HL-60/S4 treated with retinoic acid at 250 ng/mL for 4 days and 3 days (cell line): Measurements from ENCODE around the gene SYNJ1.
"Not testable (repeated sequence)": the region's sequence is repeated elsewhere in the genome, so short reads cannot be mapped to it uniquely, and the experiment has no call there.

Experiments
- in situ Hi-C: fragments of 300-500 bp; cut with MboI; formaldehyde crosslinking; loops from 2 replicates; pipeline ENCODE4 v1.7.0; 2022; ENCODE audit warnings: low sequenced_read_pairs

The SYNJ1 gene, protein sequence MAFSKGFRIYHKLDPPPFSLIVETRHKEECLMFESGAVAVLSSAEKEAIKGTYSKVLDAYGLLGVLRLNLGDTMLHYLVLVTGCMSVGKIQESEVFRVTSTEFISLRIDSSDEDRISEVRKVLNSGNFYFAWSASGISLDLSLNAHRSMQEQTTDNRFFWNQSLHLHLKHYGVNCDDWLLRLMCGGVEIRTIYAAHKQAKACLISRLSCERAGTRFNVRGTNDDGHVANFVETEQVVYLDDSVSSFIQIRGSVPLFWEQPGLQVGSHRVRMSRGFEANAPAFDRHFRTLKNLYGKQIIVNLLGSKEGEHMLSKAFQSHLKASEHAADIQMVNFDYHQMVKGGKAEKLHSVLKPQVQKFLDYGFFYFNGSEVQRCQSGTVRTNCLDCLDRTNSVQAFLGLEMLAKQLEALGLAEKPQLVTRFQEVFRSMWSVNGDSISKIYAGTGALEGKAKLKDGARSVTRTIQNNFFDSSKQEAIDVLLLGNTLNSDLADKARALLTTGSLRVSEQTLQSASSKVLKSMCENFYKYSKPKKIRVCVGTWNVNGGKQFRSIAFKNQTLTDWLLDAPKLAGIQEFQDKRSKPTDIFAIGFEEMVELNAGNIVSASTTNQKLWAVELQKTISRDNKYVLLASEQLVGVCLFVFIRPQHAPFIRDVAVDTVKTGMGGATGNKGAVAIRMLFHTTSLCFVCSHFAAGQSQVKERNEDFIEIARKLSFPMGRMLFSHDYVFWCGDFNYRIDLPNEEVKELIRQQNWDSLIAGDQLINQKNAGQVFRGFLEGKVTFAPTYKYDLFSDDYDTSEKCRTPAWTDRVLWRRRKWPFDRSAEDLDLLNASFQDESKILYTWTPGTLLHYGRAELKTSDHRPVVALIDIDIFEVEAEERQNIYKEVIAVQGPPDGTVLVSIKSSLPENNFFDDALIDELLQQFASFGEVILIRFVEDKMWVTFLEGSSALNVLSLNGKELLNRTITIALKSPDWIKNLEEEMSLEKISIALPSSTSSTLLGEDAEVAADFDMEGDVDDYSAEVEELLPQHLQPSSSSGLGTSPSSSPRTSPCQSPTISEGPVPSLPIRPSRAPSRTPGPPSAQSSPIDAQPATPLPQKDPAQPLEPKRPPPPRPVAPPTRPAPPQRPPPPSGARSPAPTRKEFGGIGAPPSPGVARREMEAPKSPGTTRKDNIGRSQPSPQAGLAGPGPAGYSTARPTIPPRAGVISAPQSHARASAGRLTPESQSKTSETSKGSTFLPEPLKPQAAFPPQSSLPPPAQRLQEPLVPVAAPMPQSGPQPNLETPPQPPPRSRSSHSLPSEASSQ (N-terminal part only)

DNA sequence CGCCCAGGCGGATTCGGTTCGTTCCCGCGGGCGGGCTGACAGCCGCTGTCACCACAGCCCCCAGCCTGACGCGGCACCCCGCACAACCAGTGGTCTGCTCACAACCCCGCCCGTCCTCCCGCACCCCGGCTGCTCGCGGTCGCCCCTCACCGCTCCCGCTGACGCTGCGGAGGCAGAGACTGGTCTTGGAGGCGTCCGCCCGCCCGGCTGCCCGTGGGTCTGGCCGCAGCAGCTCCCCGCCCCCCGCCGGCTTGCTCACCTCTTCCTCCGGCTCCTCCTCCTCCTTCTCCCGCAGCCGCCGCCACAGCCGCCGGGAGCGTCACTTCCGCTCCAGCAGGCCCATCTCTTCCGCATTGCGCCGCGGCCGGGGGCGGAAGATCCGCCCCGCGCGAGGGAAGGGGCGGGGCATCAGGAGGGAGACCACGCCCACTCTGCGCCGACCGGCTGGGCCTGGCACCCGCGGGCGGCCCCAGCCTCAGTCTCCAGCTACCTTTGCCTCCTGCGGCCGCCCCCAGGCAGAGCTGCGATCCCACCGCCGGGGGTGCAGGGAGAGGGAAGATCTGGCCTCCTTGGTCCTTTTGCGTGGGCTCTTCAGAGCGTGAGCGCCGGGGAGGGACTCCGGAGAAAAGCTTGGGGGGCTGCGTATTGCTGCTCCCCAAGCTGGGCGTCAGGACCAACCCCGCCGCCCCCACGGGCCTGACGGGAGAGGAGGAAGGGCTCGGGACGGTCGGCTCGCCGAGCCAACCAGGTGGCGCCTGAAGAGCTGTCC lies at the start of gene SYNJ1:
TSS of gene SYNJ1 (minus strand) at position 327 of the 769 bp plus-strand sequence. CDS start 1,118 bp downstream, outside the sequence.
- in situ Hi-C loops = no loop called here

DNA sequence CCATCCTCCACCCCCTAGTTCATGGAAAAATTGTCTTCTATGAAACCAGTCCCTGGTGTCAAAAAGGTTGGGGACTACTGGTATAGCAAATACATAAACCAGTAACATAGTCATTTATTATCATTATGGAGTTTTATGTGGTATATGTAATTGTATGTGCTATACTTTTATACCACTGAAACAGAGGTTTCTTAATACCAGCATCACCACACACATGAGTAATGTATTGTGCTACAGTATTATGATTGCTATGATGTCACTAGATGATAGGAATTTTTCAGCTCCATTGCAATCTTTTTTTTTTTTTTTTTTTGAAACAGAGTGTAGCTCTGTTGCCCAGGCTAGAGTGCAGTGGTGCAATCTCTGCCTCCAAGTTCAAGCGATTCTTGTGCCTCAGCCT lies 49.5 kb upstream of the SYNJ1 start:
- in situ Hi-C loops = no loop called here

DNA sequence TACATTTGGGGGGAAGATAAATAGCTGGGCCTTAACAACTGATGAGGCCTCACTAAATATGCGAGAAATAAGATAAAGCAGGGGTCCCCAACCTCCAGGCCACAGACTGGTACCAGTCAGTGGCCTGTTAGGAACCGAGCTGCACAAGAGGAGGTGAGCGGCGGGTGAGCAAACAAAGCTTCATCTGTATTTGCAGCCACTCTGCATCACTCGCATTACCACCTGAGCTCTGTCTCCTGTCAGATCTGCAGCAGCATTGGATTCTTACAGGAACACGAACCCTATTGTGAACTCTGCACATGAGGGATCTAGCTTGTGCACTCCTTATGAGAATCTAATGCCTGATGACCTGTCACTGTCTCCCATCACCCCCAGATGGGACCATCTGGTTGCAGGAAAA lies 48.9 kb upstream of the SYNJ1 start:
- in situ Hi-C loops = no loop called here

DNA sequence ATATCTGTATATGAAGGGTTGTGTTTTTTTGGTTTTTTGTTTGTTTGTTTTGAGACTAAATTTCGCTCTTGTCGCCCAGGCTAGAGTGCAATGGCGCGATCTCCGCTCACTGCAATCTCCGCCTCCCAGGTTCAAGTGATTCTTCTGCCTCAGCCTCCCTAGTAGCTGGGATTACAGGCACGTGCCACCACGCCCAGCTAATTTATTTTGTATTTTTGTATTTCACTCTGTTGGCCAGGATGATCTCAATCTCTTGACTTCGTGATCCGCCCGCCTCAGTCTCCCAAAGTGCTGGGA lies 45.2 kb upstream of the SYNJ1 start:
- in situ Hi-C loops = not testable (repeated sequence)

DNA sequence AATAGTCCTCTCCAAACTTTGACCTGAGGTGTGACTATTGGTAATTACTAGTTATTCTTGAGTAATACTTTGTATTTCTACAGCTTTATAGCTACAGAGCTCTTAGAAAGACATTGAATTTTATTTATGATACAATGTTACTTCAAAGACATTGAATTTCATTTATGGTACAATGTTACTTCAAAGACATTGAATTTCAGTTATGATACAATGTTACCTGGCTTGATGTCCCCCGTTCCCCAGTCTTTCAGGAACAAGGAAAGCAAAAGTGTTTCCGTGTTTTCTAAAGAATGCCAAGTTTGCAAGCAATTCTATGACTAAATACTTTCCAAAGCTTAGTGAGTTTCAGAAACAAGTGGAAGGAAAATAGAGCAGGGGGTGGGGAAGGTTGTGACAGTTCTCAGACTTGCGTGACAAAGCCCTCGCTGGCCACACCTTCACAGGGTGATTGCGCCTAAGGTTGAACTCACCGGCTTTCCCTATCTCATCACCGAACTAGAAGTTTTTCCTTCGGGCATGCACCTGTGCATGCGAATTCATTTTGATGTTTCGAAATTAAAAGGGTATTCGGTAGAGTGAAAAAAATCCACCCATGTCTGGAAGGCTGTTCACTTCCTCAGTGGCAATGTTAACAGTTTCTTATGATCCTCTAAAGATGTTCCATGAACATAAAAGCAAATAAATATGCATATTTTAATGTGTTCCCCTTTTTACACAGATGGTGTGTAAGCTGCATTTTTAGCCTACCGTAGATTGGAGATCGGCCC lies 44.7 kb upstream of the SYNJ1 start:
- in situ Hi-C loops = no loop called here

DNA sequence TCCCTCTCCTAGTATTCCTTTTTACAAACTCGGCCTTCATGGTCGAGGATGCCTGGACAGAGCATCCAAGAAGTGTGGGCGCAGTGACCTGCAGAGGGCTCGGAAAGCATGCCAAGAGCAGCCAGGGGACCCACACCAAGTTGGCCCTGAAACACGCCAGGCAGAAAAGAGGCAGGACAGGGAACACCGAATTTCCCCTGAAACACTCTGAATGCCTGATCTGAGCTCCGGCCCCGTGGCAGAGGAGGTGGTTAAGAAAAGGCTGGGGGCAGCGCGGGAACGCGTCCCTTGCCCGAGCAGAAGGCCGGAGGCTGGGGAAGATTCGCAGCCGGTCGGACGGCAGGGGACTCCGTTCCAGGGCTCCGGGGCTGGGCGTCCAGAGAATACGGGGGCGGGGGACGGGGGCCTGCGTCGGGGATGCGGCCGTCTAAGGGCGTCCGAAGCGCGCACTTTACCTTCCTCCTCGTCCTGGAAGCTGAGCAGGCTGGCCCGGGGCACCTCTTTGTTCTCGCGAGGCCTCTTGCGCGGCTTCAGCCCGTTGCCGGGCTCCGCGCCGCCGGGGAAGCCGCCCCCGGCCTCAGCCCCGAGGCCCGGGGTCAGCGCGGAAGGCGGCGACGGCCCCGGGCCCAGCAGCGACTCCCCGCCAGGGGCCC lies 43.2 kb upstream of the SYNJ1 start:
- in situ Hi-C loops = no loop called here

DNA sequence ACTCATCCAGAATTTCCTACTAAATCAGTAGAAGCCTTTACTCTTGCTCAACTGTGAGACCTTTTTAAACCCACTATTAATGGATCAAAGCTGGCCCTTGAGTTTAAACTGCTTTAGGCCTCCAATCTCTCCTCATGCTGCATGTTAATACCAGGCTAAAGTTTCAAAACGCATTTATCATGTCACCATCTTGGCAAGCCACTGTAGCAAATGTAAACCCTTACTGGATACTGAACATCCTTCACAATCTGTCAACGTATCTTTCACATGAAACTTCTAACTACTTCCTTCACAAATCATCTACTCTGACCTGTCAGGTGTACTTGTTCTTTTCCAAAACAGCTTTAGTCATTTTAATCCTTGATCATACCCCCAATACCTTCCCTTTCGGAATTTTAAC lies 40.7 kb upstream of the SYNJ1 start:
- in situ Hi-C loops = no loop called here

DNA sequence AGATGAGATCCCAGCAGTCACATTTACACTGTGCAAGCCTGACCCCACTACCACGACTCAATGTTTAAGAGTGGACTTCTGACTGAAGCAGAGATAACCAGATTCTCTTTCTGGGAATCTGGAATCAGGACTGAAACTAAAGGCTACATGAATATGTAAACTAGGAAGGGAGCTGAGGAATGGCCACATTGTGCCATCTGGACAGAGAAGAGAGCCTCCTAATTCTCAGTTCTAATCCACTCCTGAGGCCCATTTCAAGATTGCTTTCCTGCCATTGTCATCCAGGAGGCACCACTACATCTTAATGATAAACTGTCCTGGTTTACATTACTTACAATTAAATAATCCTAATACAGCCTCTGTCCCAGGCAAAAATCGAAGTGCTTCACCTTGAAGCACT lies 37.2 kb upstream of the SYNJ1 start:
- in situ Hi-C loops = no loop called here

DNA sequence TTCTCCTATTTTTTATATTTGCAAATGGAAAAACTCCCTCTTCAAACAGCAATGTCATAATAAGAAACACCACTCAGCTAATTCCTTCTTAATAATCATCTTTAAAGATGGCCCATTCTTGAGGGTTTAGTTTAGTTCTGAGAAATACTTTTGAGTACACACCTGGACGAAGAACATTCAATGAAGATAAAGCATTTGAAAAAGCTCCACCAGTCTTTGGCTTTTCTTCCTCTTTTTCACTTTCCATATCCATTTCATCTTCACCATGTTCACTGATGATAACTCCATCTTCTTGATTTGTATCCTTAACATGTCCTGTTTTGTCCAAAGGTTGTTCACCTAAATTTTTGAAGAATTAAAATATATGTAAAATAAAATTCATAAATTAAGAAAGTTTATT lies 36.4 kb upstream of the SYNJ1 start:
- in situ Hi-C loops = no loop called here

DNA sequence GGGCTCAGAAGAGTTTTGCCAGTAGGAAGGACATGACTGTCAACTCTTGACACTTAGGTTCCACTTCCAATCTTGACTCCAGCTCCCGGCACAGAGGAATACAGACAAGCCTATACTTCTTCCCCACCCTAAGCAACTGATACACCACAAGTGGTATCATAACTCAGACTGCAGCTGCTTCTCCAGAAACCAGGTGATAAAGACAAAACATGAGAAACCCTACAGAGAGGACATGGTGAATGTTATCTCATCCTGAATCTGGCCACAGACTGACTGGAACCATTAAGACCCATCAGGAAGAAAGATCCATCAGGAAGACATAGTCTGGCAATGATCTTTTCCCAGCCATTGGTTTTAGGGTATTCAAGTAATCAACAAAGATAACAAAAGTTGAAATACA lies 30.0 kb upstream of the SYNJ1 start:
- in situ Hi-C loops = no loop called here

DNA sequence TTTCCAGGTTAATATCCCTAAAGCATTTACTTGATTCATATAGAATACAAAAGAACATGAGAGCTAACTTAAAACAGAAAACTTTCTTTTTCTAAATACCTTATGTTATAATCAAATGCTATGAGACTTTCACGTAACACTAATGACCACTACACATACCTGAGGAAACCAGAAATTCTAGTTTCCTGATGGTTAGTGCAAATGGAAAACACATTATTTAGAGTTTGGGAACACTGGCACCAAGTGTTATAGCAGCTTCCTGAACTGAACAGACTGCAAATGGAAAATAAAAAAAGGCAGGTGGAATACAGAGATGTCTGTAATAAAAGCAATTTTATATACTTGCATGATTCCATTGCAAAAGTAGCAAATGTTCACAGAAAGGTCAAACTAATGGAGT lies 28.3 kb upstream of the SYNJ1 start:
- in situ Hi-C loops = no loop called here

DNA sequence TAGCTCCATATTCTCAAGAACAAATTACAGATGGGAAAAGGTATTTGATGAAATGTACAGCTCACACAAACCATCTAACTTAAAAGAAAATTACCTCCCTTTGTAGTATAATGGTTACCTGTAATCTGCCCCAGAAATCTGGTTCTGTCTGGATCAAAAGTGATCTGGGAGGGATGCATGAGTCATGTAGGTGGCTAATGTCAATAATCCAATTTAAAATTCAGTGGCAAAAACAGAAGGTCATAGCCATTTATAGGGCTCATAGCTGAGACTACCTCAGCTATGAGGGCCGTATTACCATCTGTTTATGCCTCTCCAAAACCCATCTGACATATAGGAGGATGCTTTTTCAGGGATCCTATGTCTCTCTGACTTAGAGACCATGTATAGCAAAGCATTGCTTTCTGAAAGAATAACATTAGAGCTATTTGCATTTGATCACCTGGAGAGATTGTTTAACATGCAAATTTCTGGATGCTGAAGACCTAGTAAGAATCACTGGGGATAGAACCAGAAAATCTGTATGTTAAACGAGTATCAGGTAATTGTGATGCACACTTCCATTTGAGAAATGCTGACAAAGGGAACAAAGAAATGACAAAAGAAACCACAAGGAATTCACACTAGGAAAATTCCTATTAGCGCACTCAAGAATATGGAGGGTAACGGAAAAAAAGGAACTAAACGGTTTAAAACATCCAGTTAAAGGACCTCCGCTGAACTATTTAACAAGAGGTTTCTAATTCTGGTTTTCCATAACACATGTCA lies 26.2 kb upstream of the SYNJ1 start:
- in situ Hi-C loops = no loop called here

DNA sequence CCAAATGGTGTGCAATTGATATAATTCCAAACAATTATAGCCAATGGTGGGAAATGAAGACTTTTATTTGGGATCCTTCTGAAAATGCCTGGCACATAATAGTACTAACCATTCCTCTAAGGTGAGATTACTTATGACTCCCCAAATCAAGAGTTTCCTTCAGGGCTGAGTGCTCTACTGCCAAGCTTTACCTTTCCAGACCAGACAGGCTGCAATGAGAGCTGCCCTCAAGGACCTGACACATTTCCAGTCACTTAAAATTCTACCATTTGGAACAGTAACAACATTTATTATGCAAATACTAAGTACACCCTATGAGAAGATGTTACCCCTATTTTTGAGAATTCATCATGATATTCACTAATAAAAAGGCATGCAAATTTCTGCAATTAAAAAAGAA lies 22.6 kb upstream of the SYNJ1 start:
- in situ Hi-C loops = no loop called here

DNA sequence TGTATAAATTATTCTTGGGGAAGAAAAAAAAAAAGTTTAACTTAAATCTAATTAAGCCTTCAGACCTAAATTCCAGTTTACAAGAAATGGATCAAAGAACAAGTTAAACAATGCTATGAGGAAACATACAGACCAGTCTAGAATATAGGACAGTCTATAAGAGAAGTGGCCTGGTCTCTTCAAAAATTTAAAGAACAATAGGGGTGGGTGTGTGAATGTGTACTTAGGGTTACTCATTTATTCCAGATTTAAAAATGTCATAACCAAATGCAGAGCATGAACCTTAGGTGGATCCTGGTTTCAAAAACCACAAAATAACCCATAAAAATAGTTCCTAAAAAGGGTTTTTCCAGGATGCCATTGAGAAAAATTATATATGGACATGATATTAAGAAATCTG lies 21.8 kb upstream of the SYNJ1 start:
- in situ Hi-C loops = no loop called here

DNA sequence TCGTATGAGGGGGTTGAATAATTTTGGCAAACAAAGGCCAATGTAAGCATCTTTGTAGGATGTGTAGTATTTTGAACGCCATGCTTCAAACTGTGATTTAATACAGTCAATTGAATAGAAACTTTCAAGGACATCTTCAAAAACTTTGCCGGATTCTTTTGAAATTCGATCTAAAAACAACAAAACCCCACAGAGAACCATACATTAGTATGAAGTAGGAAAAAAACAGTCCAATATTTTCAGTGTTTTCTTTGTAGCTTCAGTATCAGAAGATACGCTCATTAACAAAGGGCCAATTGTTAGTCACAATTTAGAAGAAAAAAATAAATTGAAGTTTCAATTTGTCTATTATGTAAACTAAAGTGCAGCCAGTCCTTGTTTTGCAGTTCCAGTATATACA lies 20.7 kb upstream of the SYNJ1 start:
- in situ Hi-C loops = no loop called here

DNA sequence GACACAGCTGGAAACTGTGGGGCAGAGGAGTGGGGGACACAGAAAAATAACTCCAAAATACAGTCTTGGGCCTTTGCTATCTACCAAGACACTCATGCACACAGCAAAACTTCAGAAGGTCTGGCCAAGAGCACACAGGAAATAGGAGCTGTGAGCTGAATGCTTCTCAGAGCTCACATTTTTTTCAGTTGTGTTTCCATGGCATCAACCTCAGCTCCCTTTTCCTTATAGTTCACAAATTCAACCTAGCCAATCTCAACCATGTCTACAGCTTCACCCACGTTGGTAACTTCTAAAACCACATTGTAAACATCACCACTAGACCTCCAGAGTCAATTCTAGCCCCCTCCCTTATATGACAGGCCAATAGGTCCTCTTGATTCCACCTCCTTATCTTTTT lies 19.6 kb upstream of the SYNJ1 start:
- in situ Hi-C loops = no loop called here

DNA sequence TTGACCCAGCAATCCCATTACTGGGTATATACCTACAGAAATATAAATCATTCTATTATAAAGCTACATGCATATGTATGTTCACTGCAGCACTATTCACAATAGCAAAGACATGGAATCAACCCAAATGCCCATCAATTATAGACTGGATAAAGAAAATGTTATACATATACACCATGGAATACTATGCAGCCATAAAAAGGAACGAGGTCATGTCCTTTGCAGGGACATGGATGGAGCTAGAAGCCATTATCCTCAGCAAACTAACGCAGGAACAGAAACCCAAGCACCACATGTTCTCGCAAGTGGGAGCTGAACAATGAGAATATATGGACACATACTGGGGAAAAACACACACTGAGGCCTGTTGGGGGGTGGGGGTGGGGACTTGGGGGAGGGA lies 18.9 kb upstream of the SYNJ1 start:
- in situ Hi-C loops = not testable (repeated sequence)

DNA sequence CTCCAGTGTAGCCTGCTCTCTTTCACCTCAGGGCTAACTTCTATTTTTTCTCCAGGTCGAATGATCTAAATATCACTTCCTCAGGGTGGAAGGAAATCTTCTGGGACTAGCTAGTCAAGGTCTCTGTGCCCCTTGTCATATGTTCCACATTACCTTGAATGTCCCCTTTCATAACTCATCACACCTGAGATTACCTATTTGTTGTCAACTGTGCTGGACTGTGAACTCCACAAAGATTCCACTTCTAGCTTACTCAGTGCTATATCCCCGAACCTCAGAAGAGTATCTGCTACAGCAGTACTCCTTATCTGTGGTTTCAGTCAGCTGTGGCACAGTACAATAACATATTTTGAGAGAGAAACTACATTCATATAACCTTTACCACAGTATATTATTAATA lies 14.6 kb upstream of the SYNJ1 start:
- in situ Hi-C loops = no loop called here

DNA sequence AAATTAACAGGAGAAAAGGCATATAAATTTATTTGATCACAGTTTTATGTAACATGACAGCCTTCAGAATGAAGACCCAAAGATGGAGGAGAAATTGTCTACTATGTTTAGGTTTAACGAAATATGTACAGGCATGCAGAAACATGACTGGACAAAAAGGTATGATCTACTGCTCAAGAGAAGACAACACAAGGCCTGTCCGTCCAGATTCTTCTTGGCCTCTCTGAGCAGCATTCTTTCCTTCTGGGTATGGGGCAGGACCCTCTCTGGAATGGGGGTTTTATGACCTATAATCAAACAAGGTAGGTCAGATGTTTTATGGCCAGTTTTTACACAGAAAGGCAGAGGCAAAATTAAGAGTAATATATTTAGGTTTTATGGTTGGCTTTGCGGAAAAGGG lies 13.5 kb upstream of the SYNJ1 start:
- in situ Hi-C loops = no loop called here
